ENCODE data around the gene RMRP.
"Not testable (repeated sequence)": the region's sequence is repeated elsewhere in the genome, so short reads cannot be mapped to it uniquely, and the experiment has no call there.

RMRP gene

GRCh38 chr9:35637427-35637955 lies 20.3 kb downstream of the RMRP start:
- H3K4me3 ChIP-seq (ENCODE audit: low read length in 2 of 2); H3K14ac ChIP-seq (ENCODE audit: low read length); H2AK5ac ChIP-seq (ENCODE audit: low read depth, low read length); H3K4ac ChIP-seq (ENCODE audit: low read length); H3K27me3 ChIP-seq (ENCODE audit: control insufficient read depth in 3 of 3, insufficient read depth in 3 of 3, low read depth in 1 of 3, low read length in 3 of 3); H3K79me1 ChIP-seq (ENCODE audit: low read depth, low read length); H2BK120ac ChIP-seq (ENCODE audit: low read depth, low read length); H3K9me3 ChIP-seq (replicated peaks in 1 of 2; ENCODE audit: control insufficient read depth in 2 of 2, insufficient read depth in 1 of 2, low read depth in 1 of 2, low read length in 2 of 2); H4K91ac ChIP-seq (ENCODE audit: low read depth, low read length, poor library complexity); DNase-seq (ENCODE audit: low spot score); H2AFZ ChIP-seq (ENCODE audit: low read length); H2BK12ac ChIP-seq (ENCODE audit: low read length); H3K23ac ChIP-seq (ENCODE audit: low read depth, low read length, poor library complexity); H2BK15ac ChIP-seq (ENCODE audit: low read length); H3K9ac ChIP-seq (ENCODE audit: low read depth, low read length, poor library complexity); H3K36me3 ChIP-seq (replicated peaks in 1 of 2; ENCODE audit: control insufficient read depth in 2 of 2, insufficient read depth in 2 of 2, low read length in 2 of 2); H3K18ac ChIP-seq (ENCODE audit: low read length); H3K4me1 ChIP-seq (ENCODE audit: control insufficient read depth in 2 of 2, insufficient read depth in 1 of 2, low read depth in 1 of 2, low read length in 2 of 2); H4K8ac ChIP-seq (ENCODE audit: low read depth, low read length); H3K27ac ChIP-seq (replicated peaks; ENCODE audit: low read length); H3K4me2 ChIP-seq (ENCODE audit: insufficient read depth, low read length, poor library complexity, severe bottlenecking); H2BK5ac ChIP-seq (ENCODE audit: low read length): not testable (repeated sequence)
- whole genome bisulfite sequencing, 2 donors (ENCODE audit: extremely low coverage in 2 of 2, insufficient read length in 2 of 2, insufficient replicate concordance in 1 of 2) = no CpG with 5 or more reads among the region's 9 CpGs

- H2BK5ac ChIP-seq (ENCODE audit: low read length); H3K23ac ChIP-seq (ENCODE audit: low read depth, low read length, poor library complexity); H2BK120ac ChIP-seq (ENCODE audit: low read depth, low read length); H3K36me3 ChIP-seq (replicated peaks in 1 of 2; ENCODE audit: control insufficient read depth in 2 of 2, insufficient read depth in 2 of 2, low read length in 2 of 2); H2BK15ac ChIP-seq (ENCODE audit: low read length); H3K18ac ChIP-seq (ENCODE audit: low read length); H2BK12ac ChIP-seq (ENCODE audit: low read length); DNase-seq (ENCODE audit: low spot score); H3K79me1 ChIP-seq (ENCODE audit: low read depth, low read length); H3K4me1 ChIP-seq (ENCODE audit: control insufficient read depth in 2 of 2, insufficient read depth in 1 of 2, low read depth in 1 of 2, low read length in 2 of 2); H3K4me2 ChIP-seq (ENCODE audit: insufficient read depth, low read length, poor library complexity, severe bottlenecking); H4K8ac ChIP-seq (ENCODE audit: low read depth, low read length); H3K4ac ChIP-seq (ENCODE audit: low read length); H3K27me3 ChIP-seq (ENCODE audit: control insufficient read depth in 3 of 3, insufficient read depth in 3 of 3, low read depth in 1 of 3, low read length in 3 of 3); H3K9me3 ChIP-seq (replicated peaks in 1 of 2; ENCODE audit: control insufficient read depth in 2 of 2, insufficient read depth in 1 of 2, low read depth in 1 of 2, low read length in 2 of 2); H2AK5ac ChIP-seq (ENCODE audit: low read depth, low read length); H3K9ac ChIP-seq (ENCODE audit: low read depth, low read length, poor library complexity); H3K14ac ChIP-seq (ENCODE audit: low read length); H3K4me3 ChIP-seq (ENCODE audit: low read length in 2 of 2); H3K27ac ChIP-seq (replicated peaks; ENCODE audit: low read length); H4K91ac ChIP-seq (ENCODE audit: low read depth, low read length, poor library complexity); H2AFZ ChIP-seq (ENCODE audit: low read length): not testable (repeated sequence)
- 100% methylated on average over 2 of the region's 6 CpGs; no CpG with 5 or more reads in 1 of the 2 donors for WGBS, 2 donors (ENCODE audit: extremely low coverage in 2 of 2, insufficient read length in 2 of 2, insufficient replicate concordance in 1 of 2)
Observed at GRCh38 chr9:35636877-35637246, 21.0 kb downstream of the RMRP start.

- WGBS, 2 donors (ENCODE audit: extremely low coverage in 2 of 2, insufficient read length in 2 of 2, insufficient replicate concordance in 1 of 2) = no CpG with 5 or more reads among the region's 9 CpGs
- no peak overlapping the region for H2BK120ac ChIP-seq (ENCODE audit: low read depth, low read length)
Observed at GRCh38 chr9:35636135-35636876, 21.5 kb downstream of the RMRP start.

GRCh38 chr9:35635730-35636129 lies 22.1 kb downstream of the RMRP start:
- Histone ChIP-seq H4K8ac (ENCODE audit: low read depth, low read length) (no peak overlapping the region), H3K36me3 (replicated peaks in 1 of 2; ENCODE audit: control insufficient read depth in 2 of 2, insufficient read depth in 2 of 2, low read length in 2 of 2) (no peaks in the 10 kb centered on the region), H3K27ac (replicated peaks; ENCODE audit: low read length) (no peak overlapping the region), H2BK12ac (ENCODE audit: low read length) (no peak overlapping the region), H2BK5ac (ENCODE audit: low read length) (no peak overlapping the region), H3K4me3 (ENCODE audit: low read length in 2 of 2) (no peak overlapping the region), H3K9me3 (replicated peaks in 1 of 2; ENCODE audit: control insufficient read depth in 2 of 2, insufficient read depth in 1 of 2, low read depth in 1 of 2, low read length in 2 of 2) (no peaks in the 10 kb centered on the region), H3K14ac (ENCODE audit: low read length) (no peak overlapping the region), H3K4me2 (ENCODE audit: insufficient read depth, low read length, poor library complexity, severe bottlenecking) (no peak overlapping the region), H3K27me3 (ENCODE audit: control insufficient read depth in 3 of 3, insufficient read depth in 3 of 3, low read depth in 1 of 3, low read length in 3 of 3) (no peaks in the 10 kb centered on the region), H2BK15ac (ENCODE audit: low read length) (no peak overlapping the region), H3K23ac (ENCODE audit: low read depth, low read length, poor library complexity) (no peak overlapping the region), H3K4me1 (ENCODE audit: control insufficient read depth in 2 of 2, insufficient read depth in 1 of 2, low read depth in 1 of 2, low read length in 2 of 2) (no peaks in the 10 kb centered on the region), H2AK5ac (ENCODE audit: low read depth, low read length) (no peak overlapping the region), H2BK120ac (ENCODE audit: low read depth, low read length) (no peak overlapping the region), H3K4ac (ENCODE audit: low read length) (no peak overlapping the region), H3K18ac (ENCODE audit: low read length) (no peak overlapping the region), H4K91ac (ENCODE audit: low read depth, low read length, poor library complexity) (no peak overlapping the region), H2AFZ (ENCODE audit: low read length) (no peak overlapping the region), H3K9ac (ENCODE audit: low read depth, low read length, poor library complexity) (no peak overlapping the region), H3K79me1 (ENCODE audit: low read depth, low read length) (no peaks in the 10 kb centered on the region)
- DNase-seq (ENCODE audit: low spot score) = no peak

More at GRCh38 chr9:35636135-35636876, 21.5 kb downstream of the RMRP start:
- H3K4me1 ChIP-seq (ENCODE audit: control insufficient read depth in 2 of 2, insufficient read depth in 1 of 2, low read depth in 1 of 2, low read length in 2 of 2) = no peaks in the 10 kb centered on the region
- H3K4me2 ChIP-seq (ENCODE audit: insufficient read depth, low read length, poor library complexity, severe bottlenecking) = no peak overlapping the region
- no peak overlapping the region for H2BK12ac ChIP-seq (ENCODE audit: low read length)
- no peak overlapping the region for H3K18ac ChIP-seq (ENCODE audit: low read length)
- H3K79me1 ChIP-seq (ENCODE audit: low read depth, low read length) = no peaks in the 10 kb centered on the region
- no peak overlapping the region for H2BK15ac ChIP-seq (ENCODE audit: low read length)
- H2AFZ ChIP-seq (ENCODE audit: low read length) = no peak overlapping the region
- H3K36me3 ChIP-seq (replicated peaks in 1 of 2; ENCODE audit: control insufficient read depth in 2 of 2, insufficient read depth in 2 of 2, low read length in 2 of 2) = no peaks in the 10 kb centered on the region
- H4K91ac ChIP-seq (ENCODE audit: low read depth, low read length, poor library complexity) = no peak overlapping the region
- no peak overlapping the region for H3K23ac ChIP-seq (ENCODE audit: low read depth, low read length, poor library complexity)
- H3K14ac ChIP-seq (ENCODE audit: low read length) = no peak overlapping the region
- H3K9ac ChIP-seq (ENCODE audit: low read depth, low read length, poor library complexity) = no peak overlapping the region
- no peak overlapping the region for H4K8ac ChIP-seq (ENCODE audit: low read depth, low read length)
- H3K27ac ChIP-seq (replicated peaks; ENCODE audit: low read length) = no peak overlapping the region
- H2AK5ac ChIP-seq (ENCODE audit: low read depth, low read length) = no peak overlapping the region
- no peak overlapping the region for H3K4ac ChIP-seq (ENCODE audit: low read length)
- H3K4me3 ChIP-seq (ENCODE audit: low read length in 2 of 2) = no peak overlapping the region
- no peaks in the 10 kb centered on the region for H3K9me3 ChIP-seq (replicated peaks in 1 of 2; ENCODE audit: control insufficient read depth in 2 of 2, insufficient read depth in 1 of 2, low read depth in 1 of 2, low read length in 2 of 2)
- no peaks in the 10 kb centered on the region for H3K27me3 ChIP-seq (ENCODE audit: control insufficient read depth in 3 of 3, insufficient read depth in 3 of 3, low read depth in 1 of 3, low read length in 3 of 3)
- no peak for DNase-seq (ENCODE audit: low spot score)
- H2BK5ac ChIP-seq (ENCODE audit: low read length) = no peak overlapping the region

All from neuronal stem cell (in vitro differentiated cells).